IMR-90 (cell line): ENCODE results near the gene ZNF565. TPM values are rescaled to one million over a fixed set of nuclear protein-coding genes. Genes with fewer than 3 reads are reported as not detected.

ENCODE experiments used
- ATAC-seq: fragments of 200-7000 bp; cut with Tn5 transposase; 2 replicates; pipeline ENCODE4 v1.9.1; 2020; ENCODE audit warnings: low read depth, mild to moderate bottlenecking, moderate library complexity
- BruUV-seq: library from RNA; stranded (reverse); fragments of 400-500 nt; replicated peaks from 2 replicates; lab custom pipeline; 2021; lab: Mats Ljungman, UMichigan
- CTCF ChIA-PET: fragments of 300-600 bp; formaldehyde crosslinking; extraction: SDS; loops from one replicate; lab custom pipeline; 2021; ENCODE audit warnings: antibody characterized with exemption; lab: Yijun Ruan, JAX
- POLR2A ChIA-PET: fragments of 300-600 bp; sonication (Branson Sonifier 250); formaldehyde crosslinking; loops from one replicate; lab custom pipeline; 2022; ENCODE audit warnings: antibody characterized with exemption; ENCODE audit not compliant: unreplicated experiment; lab: Charles Lee
- DNase-seq: peaks from one replicate; pipeline ENCODE4 v3.0.0; 2013
- H2AFZ ChIP-seq: replicated peaks from 2 replicates; pipeline ENCODE3; 2013; ENCODE audit warnings: low read length, mild to moderate bottlenecking; ENCODE audit not compliant: poor library complexity
- H2AK5ac ChIP-seq: 2 replicates; pipeline ENCODE4 v1.6.1; 2013; ENCODE audit warnings: low read depth, low read length, inconsistent platforms
- H2AK9ac ChIP-seq: replicated peaks from 2 replicates; pipeline ENCODE3; 2013; ENCODE audit warnings: mild to moderate bottlenecking, low read depth, low read length, moderate library complexity; ENCODE audit not compliant: poor library complexity
- H2BK120ac ChIP-seq: 2 replicates; pipeline ENCODE4 v1.6.1; 2013; ENCODE audit warnings: low read depth, low read length, inconsistent platforms
- H2BK15ac ChIP-seq: 3 replicates; pipeline ENCODE4 v1.6.1; 2013; ENCODE audit warnings: low read depth, low read length, inconsistent platforms
- H2BK20ac ChIP-seq: 2 replicates; pipeline ENCODE4 v1.6.1; 2013; ENCODE audit warnings: low read depth, mild to moderate bottlenecking, inconsistent platforms, low read length, moderate library complexity
- H2BK5ac ChIP-seq: 2 replicates; pipeline ENCODE4 v1.6.1; 2013; ENCODE audit warnings: mild to moderate bottlenecking, low read depth, low read length, inconsistent platforms; ENCODE audit not compliant: poor library complexity, severe bottlenecking
- H3K14ac ChIP-seq: replicated peaks from 2 replicates; pipeline ENCODE4 v1.6.1; 2013; ENCODE audit warnings: low read depth, low read length, inconsistent platforms
- H3K18ac ChIP-seq: 2 replicates; pipeline ENCODE4 v1.6.1; 2013; ENCODE audit warnings: low read depth, low read length, control low read depth
- H3K23ac ChIP-seq: 2 replicates; pipeline ENCODE4 v1.6.1; 2013; ENCODE audit warnings: low read depth, low read length, inconsistent platforms
- H3K27ac ChIP-seq: 2 replicates; pipeline ENCODE4 v1.5.1; 2013; ENCODE audit warnings: mild to moderate bottlenecking, control low read depth, low read length; ENCODE audit not compliant: insufficient read depth
- H3K27me3 ChIP-seq: 2 replicates; pipeline ENCODE4 v1.6.1; 2013; ENCODE audit warnings: low read length; ENCODE audit not compliant: control insufficient read depth, insufficient read depth
- H3K36me3 ChIP-seq: 2 replicates; pipeline ENCODE4 v1.6.1; 2013; ENCODE audit warnings: low read length, mixed read lengths; ENCODE audit not compliant: control insufficient read depth, insufficient read depth
- H3K4ac ChIP-seq: 2 replicates; pipeline ENCODE4 v1.6.1; 2013; ENCODE audit warnings: low read depth, low read length, inconsistent platforms
- H3K4me1 ChIP-seq: 2 replicates; pipeline ENCODE4 v1.6.1; 2013; ENCODE audit warnings: low read length, mixed read lengths; ENCODE audit not compliant: control insufficient read depth, insufficient read depth
- H3K4me2 ChIP-seq: 2 replicates; pipeline ENCODE4 v1.6.1; 2013; ENCODE audit warnings: low read depth, mild to moderate bottlenecking, control low read depth, low read length, moderate library complexity
- H3K4me3 ChIP-seq: 2 replicates; pipeline ENCODE4 v1.5.1; 2013; ENCODE audit warnings: low read depth, mild to moderate bottlenecking, control low read depth, low read length, moderate library complexity; ENCODE audit not compliant: insufficient read depth
- H3K56ac ChIP-seq: 2 replicates; pipeline ENCODE4 v1.6.1; 2013; ENCODE audit warnings: low read length, inconsistent platforms; ENCODE audit not compliant: insufficient read depth; ENCODE audit errors: extremely low read depth
- H3K79me1 ChIP-seq, 2 experiments: 2 replicates each; pipeline ENCODE4 v1.6.1; 2013; ENCODE audit warnings: low read length in 2 of 2, inconsistent platforms in 1 of 2, low read depth in 1 of 2
- H3K9ac ChIP-seq: 2 replicates; pipeline ENCODE4 v1.6.1; 2013; ENCODE audit warnings: low read depth, low read length, control low read depth
- H3K9me1 ChIP-seq: 2 replicates; pipeline ENCODE4 v1.6.1; 2013; ENCODE audit warnings: low read length, inconsistent platforms; ENCODE audit not compliant: insufficient read depth
- H3K9me3 ChIP-seq: 2 replicates; pipeline ENCODE4 v1.6.1; 2013; ENCODE audit warnings: low read length; ENCODE audit not compliant: control insufficient read depth, insufficient read depth
- H4K20me1 ChIP-seq: 2 replicates; pipeline ENCODE4 v1.6.1; 2013; ENCODE audit warnings: low read length, inconsistent platforms; ENCODE audit not compliant: insufficient read depth
- H4K5ac ChIP-seq: 2 replicates; pipeline ENCODE4 v1.6.1; 2013; ENCODE audit warnings: mild to moderate bottlenecking, low read depth, low read length, control low read depth
- H4K8ac ChIP-seq, 2 experiments: 2 replicates each; pipeline ENCODE4 v1.6.1; 2013; ENCODE audit warnings: low read depth in 2 of 2, low read length in 2 of 2, control low read depth in 1 of 2, inconsistent platforms in 1 of 2
- H4K91ac ChIP-seq: 2 replicates; pipeline ENCODE4 v1.6.1; 2013; ENCODE audit warnings: low read depth, low read length, inconsistent platforms; ENCODE audit not compliant: insufficient read depth
- FOS ChIP-seq: fragments of 150-350 bp; IDR thresholded peaks from 2 replicates; pipeline ENCODE4 v1.6.1; 2016; ENCODE audit warnings: low read depth, low read length
- MXI1 ChIP-seq: IDR thresholded peaks from 2 replicates; pipeline ENCODE4 v1.6.1; 2012; ENCODE audit warnings: low read depth, mild to moderate bottlenecking, low read length, moderate library complexity, borderline replicate concordance
- WGBS, 2 experiments: methylation state at CpG; one replicate each; pipeline versions ENCODE4 v1.1.5 to v1.1.7; 2013; ENCODE audit warnings: missing lambda C conversion rate in 2 of 2; ENCODE audit not compliant: insufficient read length in 1 of 2; ENCODE audit errors: extremely low coverage in 2 of 2; 5-methylcytosine and 5-hydroxymethylcytosine counted together
- dilution Hi-C: fragments of 300-500 bp; cut with HindIII; formaldehyde crosslinking; loops from one replicate; pipeline ENCODE4 v1.14.3; 2018; ENCODE audit warnings: low sequenced_read_pairs; ENCODE audit not compliant: unreplicated experiment
- in situ Hi-C: fragments of 300-500 bp; cut with MboI; formaldehyde crosslinking; loops from 3 replicates; pipeline ENCODE4 v1.14.3; 2019; ENCODE audit warnings: low sequenced_read_pairs, inconsistent platforms, mixed read lengths
- intact Hi-C: fragments of 100-400 bp; cut with micrococcal nuclease; formaldehyde crosslinking; loops from 2 replicates; pipeline ENCODE4 v1.10.0; 2022
- polyA plus RNA-seq, 3 experiments: library from polyadenylated mRNA; depleted of rRNA; stranded (reverse); fragments of >200 nt; gene quantifications; 2 replicates each; pipeline ENCODE4 v1.2.3, GENCODE V29; 2012; ENCODE audit warnings: low replicate concordance in 1 of 3
- total RNA-seq: library from RNA; depleted of rRNA; stranded (reverse); fragments of >200 nt; gene quantifications from 2 replicates; pipeline ENCODE4 v1.2.3, GENCODE V29; 2012

ZNF565 gene
- total and polyA plus RNA-seq, 2 of the 4 experiments (the other 2 are of a cell fraction), result 2.3 to 7.5 TPM

- dilution Hi-C loops (no loop called here), in situ Hi-C loops (loop anchor here (25.0 kb wide), 1 partner anchor 304 kb away; the partner anchor contains the start of gene ZNF566), intact Hi-C loops (no loop called here)
- DNase-seq (peak; percentile 57), ATAC-seq (no peak)
- Histone ChIP-seq H3K18ac (no peak overlapping the region), H2BK15ac (no peak overlapping the region; the same call in 2 of the 3 replicates), H3K79me1 (no peaks in the 10 kb centered on the region), H3K9me3 (no peaks in the 10 kb centered on the region), H4K5ac (no peak overlapping the region; the same call in 1 of the 2 replicates), H4K91ac (no peak overlapping the region), H3K4me3 (no peak overlapping the region), H3K27me3 (no peaks in the 10 kb centered on the region), H3K14ac (no peak overlapping the region), H2BK5ac (peak overlapping the region; percentile 75), H3K23ac (peak overlapping the region; percentile 16; the same call in 1 of the 2 replicates), H3K27ac (peak overlapping the region; percentile 13; the same call in 1 of the 2 replicates), H3K4ac (peak overlapping the region; percentile 29; the same call in 1 of the 2 replicates), H3K9me1 (no peaks in the 10 kb centered on the region), H2AK9ac (peak overlapping the region; percentile 42), H3K36me3 (peaks cover 9% of the 10 kb centered on the region), H2BK120ac (peak overlapping the region; percentile 19; the same call in 1 of the 2 replicates), H3K4me2 (no peak overlapping the region), H3K4me1 (peaks cover 2% of the 10 kb centered on the region; the same call in 1 of the 2 replicates), H4K8ac (peak overlapping the region in 1 of 2 experiments; percentile 29; a peak in 1 of 4 replicates), H4K20me1 (no peaks in the 10 kb centered on the region), H2AFZ (no peak overlapping the region), H2AK5ac (peak overlapping the region; percentile 43; the same call in 1 of the 2 replicates), H2BK20ac (no peak overlapping the region), H3K9ac (no peak overlapping the region), H3K56ac (0 out of 2 replicates have a peak overlapping the region, but pooled peaks have one; percentile 23)
- TF ChIP-seq FOS (no peak), MXI1 (no peak)
- 75% methylated on average over 4 of the region's 10 CpGs; no CpG with 5 or more reads in 1 of the 2 experiments for WGBS, 2 experiments
- ChIA-PET CTCF (interaction anchor here (0.6 kb wide), 1 partner anchor 514 kb away, joined by 4 read pairs; no protein-coding TSS in a partner anchor), POLR2A (no interaction called here)
- no TSS peak for BruUV-seq
These were observed 31.2 kb downstream of the ZNF565 start for GRCh38 chr19:36183245-36183628.
